HL-60 (cell line): Measurements from ENCODE around the gene CNTNAP2.

Experiments
- DNase-seq, 2 experiments: peaks; one replicate each; pipeline ENCODE4 v3.0.0-alpha.2; 2010 to 2020; ENCODE audit warnings: low read depth in 1 of 2, low spot score in 1 of 2
- H3K27ac ChIP-seq: fragments of 250-450 bp; sonication (Bioruptor Pico); replicated peaks from 2 replicates; pipeline ENCODE4 v1.5.1; 2020; ENCODE audit warnings: mild to moderate bottlenecking, moderate library complexity
- H3K27me3 ChIP-seq: fragments of 250-450 bp; sonication (Bioruptor Pico); 2 replicates; pipeline ENCODE4 v1.5.1; 2021; ENCODE audit warnings: mild to moderate bottlenecking, moderate library complexity; ENCODE audit not compliant: insufficient read depth, poor library complexity, severe bottlenecking
- H3K4me3 ChIP-seq: replicated peaks from 2 replicates; pipeline ENCODE4 v1.5.1; 2011; ENCODE audit warnings: mild to moderate bottlenecking, control low read depth, low read length; ENCODE audit not compliant: insufficient read depth
- CTCF ChIP-seq: IDR thresholded peaks from one replicate; pipeline ENCODE4 v1.5.1; 2011; ENCODE audit warnings: low read length, control low read depth, inconsistent platforms; ENCODE audit not compliant: insufficient read depth
- GABPA ChIP-seq: IDR thresholded peaks from 2 replicates; pipeline ENCODE4 v1.6.1; 2012; ENCODE audit warnings: low read depth
- POLR2AphosphoS5 ChIP-seq: IDR thresholded peaks from 2 replicates; pipeline ENCODE4 v1.6.1; 2012; ENCODE audit warnings: low read depth
- REST ChIP-seq: IDR thresholded peaks from 2 replicates; pipeline ENCODE4 v1.6.1; 2012; ENCODE audit warnings: low read depth; ENCODE audit not compliant: insufficient replicate concordance
- SPI1 ChIP-seq: IDR thresholded peaks from 2 replicates; pipeline ENCODE4 v1.6.1; 2012; ENCODE audit warnings: low read depth, mild to moderate bottlenecking, borderline replicate concordance

Gene CNTNAP2

GRCh38 chr7:147984265-147984664 lies 1867.7 kb downstream of the CNTNAP2 start:
- H3K4me3 ChIP-seq = no peak overlapping the region
- no peak overlapping the region for H3K27ac ChIP-seq
- no peak for DNase-seq
- H3K27me3 ChIP-seq = no peaks in the 10 kb centered on the region
- TF ChIP-seq GABPA (no peak), CTCF (no peak), SPI1 (no peak), REST (no peak), POLR2AphosphoS5 (no peak)

- H3K4me3 ChIP-seq = no peak overlapping the region
- no peak overlapping the region for H3K27ac ChIP-seq
- TF ChIP-seq POLR2AphosphoS5 = no peak
- TF ChIP-seq REST = no peak
- no peak for TF ChIP-seq CTCF
- TF ChIP-seq GABPA = no peak
- TF ChIP-seq SPI1 = no peak
- DNase-seq = no peak
- H3K27me3 ChIP-seq = no peaks in the 10 kb centered on the region
These were observed 1873.5 kb downstream of the CNTNAP2 start for GRCh38 chr7:147990079-147990478.

- no peak for DNase-seq
- no peak overlapping the region for H3K27ac ChIP-seq
These were observed 1874.3 kb downstream of the CNTNAP2 start for GRCh38 chr7:147990942-147991341.

GRCh38 chr7:147992698-147993097 lies 1876.1 kb downstream of the CNTNAP2 start:
- Histone ChIP-seq H3K4me3 (no peak overlapping the region), H3K27me3 (no peaks in the 10 kb centered on the region), H3K27ac (no peak overlapping the region)
- TF ChIP-seq CTCF = no peak
- no peak for TF ChIP-seq REST
- TF ChIP-seq SPI1 = no peak
- TF ChIP-seq GABPA = no peak
- no peak for TF ChIP-seq POLR2AphosphoS5
- DNase-seq = no peak

More at GRCh38 chr7:147990942-147991341, 1874.3 kb downstream of the CNTNAP2 start:
- TF ChIP-seq SPI1 = no peak
- H3K4me3 ChIP-seq = no peak overlapping the region
- no peaks in the 10 kb centered on the region for H3K27me3 ChIP-seq
